ENCODE results near the gene CALY. TPM values are rescaled to one million over a fixed set of nuclear protein-coding genes. Genes with fewer than 3 reads are reported as not detected.
"Not testable (repeated sequence)": the region's sequence is repeated elsewhere in the genome, so short reads cannot be mapped to it uniquely, and the experiment has no call there.

CALY gene
- total RNA-seq, 2 experiments from 2014 or later = 3.8 to 3.9 TPM

- H3K27ac ChIP-seq (ENCODE audit: low read depth in 1 of 2, low read length in 2 of 2) = no peak overlapping the region
- POLR2A ChIA-PET = no interaction called here
- DNase-seq (peak in 5 of 14 experiments; percentile 30 to 66 (median 40)), ATAC-seq (ENCODE audit: poor library complexity) (no peak)
- peak overlapping the region; percentile 34 for H3K4me3 ChIP-seq (ENCODE audit: low read length)
- peaks cover 30% of the 10 kb centered on the region for H3K4me1 ChIP-seq (ENCODE audit: insufficient read depth, low read length)
- Mint-ChIP-seq H3K27ac (peak overlapping the region; percentile 67), H3K27me3 (peaks cover 40% of the 10 kb centered on the region), H3K4me1 (ENCODE audit: low read depth) (peaks cover 12% of the 10 kb centered on the region), H3K36me3 (ENCODE audit: low read depth) (no peaks in the 10 kb centered on the region), H3K4me3 (peak overlapping the region; percentile 88), H3K9me3 (no peaks in the 10 kb centered on the region)
- peaks cover 0 to 33% of the 10 kb centered on the region in 2 experiments for H3K9me3 ChIP-seq (ENCODE audit: control insufficient read depth in 1 of 2, insufficient read depth in 1 of 2, low read length in 2 of 2)
- CTCF ChIA-PET = no interaction called here
- TF ChIP-seq CTCF (IDR thresholded peaks at IDR 0.05) = no peak
- no peaks in the 10 kb centered on the region for H3K36me3 ChIP-seq (ENCODE audit: insufficient read depth, low read length)
- peaks cover 42 to 43% of the 10 kb centered on the region in 2 experiments for H3K27me3 ChIP-seq (ENCODE audit: control insufficient read depth in 1 of 2, insufficient read depth in 2 of 2, low read length in 2 of 2)
- intact Hi-C loops (cut with DNase I, micrococcal nuclease) = loop anchor here in 1 of 2 experiments (5.0 kb wide), 2 partner anchors 67 to 112 kb away; partner anchors contain the start of gene MTG1
Measured at GRCh38 chr10:133325440-133326222, 11.1 kb downstream of the CALY start.

GRCh38 chr10:133324857-133325260 lies 11.8 kb downstream of the CALY start:
- intact Hi-C loops (cut with DNase I, micrococcal nuclease) = loop anchor here in 1 of 2 experiments (5.0 kb wide), 2 partner anchors 67 to 112 kb away; partner anchors contain the start of gene MTG1
- Histone ChIP-seq H3K4me1 (ENCODE audit: insufficient read depth, low read length) (peaks cover 27% of the 10 kb centered on the region), H3K36me3 (ENCODE audit: insufficient read depth, low read length) (no peaks in the 10 kb centered on the region), H3K4me3 (ENCODE audit: low read length) (peak overlapping the region; percentile 34), H3K27ac (ENCODE audit: low read depth in 1 of 2, low read length in 2 of 2) (no peak overlapping the region), H3K9me3 (ENCODE audit: control insufficient read depth in 1 of 2, insufficient read depth in 1 of 2, low read length in 2 of 2) (peaks cover 0 to 33% of the 10 kb centered on the region in 2 experiments), H3K27me3 (ENCODE audit: control insufficient read depth in 1 of 2, insufficient read depth in 2 of 2, low read length in 2 of 2) (peaks cover 42 to 43% of the 10 kb centered on the region in 2 experiments)
- ChIA-PET CTCF (interaction anchor here (0.8 kb wide), 1 partner anchor 11 kb away, joined by 4 read pairs; no protein-coding TSS in a partner anchor), POLR2A (interaction anchor here (1.2 kb wide), 1 partner anchor 11 kb away, joined by 6 read pairs; the partner anchor contains the start of gene CALY)
- no peak for DNase-seq
- Mint-ChIP-seq H3K4me1 (ENCODE audit: low read depth) (peaks cover 12% of the 10 kb centered on the region), H3K36me3 (ENCODE audit: low read depth) (no peaks in the 10 kb centered on the region), H3K4me3 (peak overlapping the region; percentile 25), H3K9me3 (no peaks in the 10 kb centered on the region), H3K27me3 (peaks cover 45% of the 10 kb centered on the region), H3K27ac (peak overlapping the region; percentile 67)
- ATAC-seq (ENCODE audit: poor library complexity) = no peak
- no peak for TF ChIP-seq CTCF (IDR thresholded peaks at IDR 0.05)

GRCh38 chr10:133324198-133324792 lies 12.4 kb downstream of the CALY start:
- ChIA-PET CTCF (interaction anchor here (0.8 kb wide), 1 partner anchor 10 kb away, joined by 4 read pairs; no protein-coding TSS in a partner anchor), POLR2A (interaction anchor here (1.2 kb wide), 1 partner anchor 12 kb away, joined by 6 read pairs; the partner anchor contains the start of gene CALY)
- H3K36me3 Mint-ChIP-seq (ENCODE audit: low read depth) = no peaks in the 10 kb centered on the region
- peaks cover 10% of the 10 kb centered on the region for H3K4me1 Mint-ChIP-seq (ENCODE audit: low read depth)
- TF ChIP-seq CTCF (IDR thresholded peaks at IDR 0.05) = no peak
- Histone ChIP-seq H3K27me3 (ENCODE audit: control insufficient read depth in 1 of 2, insufficient read depth in 2 of 2, low read length in 2 of 2) (peaks cover 41% of the 10 kb centered on the region in 2 experiments), H3K4me1 (ENCODE audit: insufficient read depth, low read length) (peaks cover 22% of the 10 kb centered on the region), H3K36me3 (ENCODE audit: insufficient read depth, low read length) (no peaks in the 10 kb centered on the region), H3K9me3 (ENCODE audit: control insufficient read depth in 1 of 2, insufficient read depth in 1 of 2, low read length in 2 of 2) (peaks cover 0 to 33% of the 10 kb centered on the region in 2 experiments), H3K27ac (ENCODE audit: low read depth in 1 of 2, low read length in 2 of 2) (no peak overlapping the region), H3K4me3 (ENCODE audit: low read length) (no peak overlapping the region)
- H3K9me3 Mint-ChIP-seq = no peaks in the 10 kb centered on the region
- no peak overlapping the region for H3K27ac Mint-ChIP-seq
- peak; percentile 92 for ATAC-seq (ENCODE audit: poor library complexity)
- intact Hi-C loops (cut with DNase I, micrococcal nuclease) = no loop called here
- peaks cover 43% of the 10 kb centered on the region for H3K27me3 Mint-ChIP-seq
- H3K4me3 Mint-ChIP-seq = no peak overlapping the region
- peak; percentile 30 to 80 (median 60) for DNase-seq

GRCh38 chr10:133322064-133322709 lies 14.5 kb downstream of the CALY start:
- CTCF ChIA-PET = interaction anchor here (1.6 kb wide), 1 partner anchor 7 kb away, joined by 5 read pairs; no protein-coding TSS in a partner anchor
- H3K36me3 Mint-ChIP-seq (ENCODE audit: low read depth); H3K4me3 Mint-ChIP-seq; POLR2A ChIA-PET; H3K27ac Mint-ChIP-seq; ATAC-seq (ENCODE audit: poor library complexity); H3K36me3 ChIP-seq (ENCODE audit: insufficient read depth, low read length); H3K4me3 ChIP-seq (ENCODE audit: low read length); H3K9me3 Mint-ChIP-seq; H3K27ac ChIP-seq (ENCODE audit: low read depth in 1 of 2, low read length in 2 of 2); intact Hi-C loops (cut with DNase I, micrococcal nuclease); DNase-seq: not testable (repeated sequence)
- Histone ChIP-seq H3K9me3 (ENCODE audit: control insufficient read depth in 1 of 2, insufficient read depth in 1 of 2, low read length in 2 of 2) (peaks cover 0 to 19% of the 10 kb centered on the region in 2 experiments), H3K4me1 (ENCODE audit: insufficient read depth, low read length) (peaks cover 32% of the 10 kb centered on the region), H3K27me3 (ENCODE audit: control insufficient read depth in 1 of 2, insufficient read depth in 2 of 2, low read length in 2 of 2) (peaks cover 19 to 20% of the 10 kb centered on the region in 2 experiments)
- H3K4me1 Mint-ChIP-seq (ENCODE audit: low read depth) = peaks cover 13% of the 10 kb centered on the region
- H3K27me3 Mint-ChIP-seq = peaks cover 29% of the 10 kb centered on the region
